ENCODE results near the gene ABCD2.

DNA sequence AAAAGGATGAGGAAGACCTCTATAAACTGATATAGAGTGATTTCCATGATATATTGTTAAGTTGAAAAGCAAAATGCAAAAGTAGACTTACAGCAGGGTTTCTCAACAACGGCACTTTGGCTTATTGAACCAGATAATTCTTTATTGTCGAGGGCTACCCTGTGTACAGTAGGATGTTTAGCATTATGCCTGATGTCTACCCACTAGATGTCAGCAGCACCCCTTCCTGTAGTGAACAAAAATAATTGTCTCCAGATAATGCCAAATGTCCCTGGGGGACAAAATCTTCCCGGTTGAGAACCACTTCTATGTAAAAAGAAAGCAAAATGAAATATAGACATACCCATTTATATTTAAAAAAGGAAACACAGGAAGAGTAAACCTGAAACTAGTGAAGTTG lies 32.4 kb downstream of the ABCD2 start:
- TF ChIP-seq, protein P1, sequence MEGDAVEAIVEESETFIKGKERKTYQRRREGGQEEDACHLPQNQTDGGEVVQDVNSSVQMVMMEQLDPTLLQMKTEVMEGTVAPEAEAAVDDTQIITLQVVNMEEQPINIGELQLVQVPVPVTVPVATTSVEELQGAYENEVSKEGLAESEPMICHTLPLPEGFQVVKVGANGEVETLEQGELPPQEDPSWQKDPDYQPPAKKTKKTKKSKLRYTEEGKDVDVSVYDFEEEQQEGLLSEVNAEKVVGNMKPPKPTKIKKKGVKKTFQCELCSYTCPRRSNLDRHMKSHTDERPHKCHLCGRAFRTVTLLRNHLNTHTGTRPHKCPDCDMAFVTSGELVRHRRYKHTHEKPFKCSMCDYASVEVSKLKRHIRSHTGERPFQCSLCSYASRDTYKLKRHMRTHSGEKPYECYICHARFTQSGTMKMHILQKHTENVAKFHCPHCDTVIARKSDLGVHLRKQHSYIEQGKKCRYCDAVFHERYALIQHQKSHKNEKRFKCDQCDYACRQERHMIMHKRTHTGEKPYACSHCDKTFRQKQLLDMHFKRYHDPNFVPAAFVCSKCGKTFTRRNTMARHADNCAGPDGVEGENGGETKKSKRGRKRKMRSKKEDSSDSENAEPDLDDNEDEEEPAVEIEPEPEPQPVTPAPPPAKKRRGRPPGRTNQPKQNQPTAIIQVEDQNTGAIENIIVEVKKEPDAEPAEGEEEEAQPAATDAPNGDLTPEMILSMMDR (IDR thresholded peaks at IDR 0.05; ENCODE audit: low read length): peak; percentile 63
- no peak for TF ChIP-seq EZH2 (optimal IDR thresholded peaks at IDR 0.05; ENCODE audit: low read depth, low read length)
